NCI-H1436 treated with DMSO at 0.1 percent for 48 hours (cell line): ENCODE measurements around the gene CAMTA1.

ENCODE experiments used
- DNase-seq: peaks from one replicate; lab custom pipeline; 2025; lab: John Stamatoyannopoulos, UW

CAMTA1 gene

DNA sequence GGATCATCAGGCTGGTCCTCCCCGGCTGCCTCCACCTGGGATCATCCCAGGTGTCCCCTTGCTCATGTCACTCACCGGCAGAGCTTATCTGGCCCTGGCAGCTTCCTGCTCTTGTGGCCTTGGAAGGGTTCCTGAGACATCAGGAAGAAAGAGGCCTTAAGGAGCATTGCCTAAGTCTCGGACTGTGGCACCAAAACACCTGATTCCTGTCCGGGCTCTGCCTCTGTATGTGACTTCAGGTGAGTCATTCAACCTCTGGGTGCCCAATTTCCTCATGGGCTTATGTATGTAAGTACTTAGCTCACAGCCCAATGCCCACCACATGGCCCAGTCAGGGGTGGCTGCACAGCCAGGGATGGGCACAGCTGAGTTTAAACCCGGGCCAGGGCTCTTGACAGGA, 729.9 kb downstream of the CAMTA1 start:
- no peak for DNase-seq

GRCh38 chr1:7515904-7516303, 730.6 kb downstream of the CAMTA1 start:
- DNase-seq = no peak

DNA sequence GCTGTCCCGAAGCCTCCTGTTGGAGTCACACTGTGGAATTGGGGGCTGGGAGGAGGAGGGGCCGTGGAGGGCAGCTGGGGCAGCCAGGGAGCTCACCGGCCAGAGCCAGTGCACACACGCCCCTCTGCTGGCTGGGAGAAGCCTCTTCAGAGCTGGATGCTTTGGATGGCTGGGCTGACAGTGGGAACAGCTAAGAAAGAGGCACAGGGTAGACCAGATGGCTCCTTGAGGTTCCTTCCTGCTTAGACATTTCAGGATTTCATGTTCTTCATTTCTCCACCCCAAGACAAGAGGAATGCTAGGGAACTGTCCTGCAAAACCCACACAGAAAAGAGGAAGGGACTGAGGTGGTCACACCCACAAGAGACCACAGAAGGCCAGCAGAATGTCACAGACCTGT, 731.1 kb downstream of the CAMTA1 start:
- DNase-seq = no peak

DNA sequence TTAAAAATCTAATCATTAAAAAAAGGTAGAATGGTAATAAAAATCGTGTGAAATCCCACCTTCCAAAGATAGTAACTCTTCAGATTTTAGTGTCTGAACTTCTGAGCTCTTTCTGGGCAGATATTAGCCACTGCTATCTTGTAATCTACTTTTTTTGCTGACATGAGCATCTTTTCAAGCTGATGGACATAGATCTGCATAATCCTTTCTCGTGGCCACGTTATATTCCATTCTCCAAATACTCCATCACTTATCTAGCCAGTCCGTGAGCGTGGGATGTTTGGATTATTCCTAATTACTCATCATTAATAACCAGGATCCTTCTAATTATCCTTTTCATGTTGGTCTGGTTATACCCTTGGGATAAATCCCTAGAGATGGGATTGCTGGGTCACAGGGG, 731.7 kb downstream of the CAMTA1 start:
- DNase-seq = no peak

- no peak for DNase-seq
These were observed 732.5 kb downstream of the CAMTA1 start for GRCh38 chr1:7517611-7518330.

- DNase-seq = no peak
These were observed 733.2 kb downstream of the CAMTA1 start for GRCh38 chr1:7518411-7518810.

- no peak for DNase-seq
These were observed 734.1 kb downstream of the CAMTA1 start for GRCh38 chr1:7519181-7519860.

DNA sequence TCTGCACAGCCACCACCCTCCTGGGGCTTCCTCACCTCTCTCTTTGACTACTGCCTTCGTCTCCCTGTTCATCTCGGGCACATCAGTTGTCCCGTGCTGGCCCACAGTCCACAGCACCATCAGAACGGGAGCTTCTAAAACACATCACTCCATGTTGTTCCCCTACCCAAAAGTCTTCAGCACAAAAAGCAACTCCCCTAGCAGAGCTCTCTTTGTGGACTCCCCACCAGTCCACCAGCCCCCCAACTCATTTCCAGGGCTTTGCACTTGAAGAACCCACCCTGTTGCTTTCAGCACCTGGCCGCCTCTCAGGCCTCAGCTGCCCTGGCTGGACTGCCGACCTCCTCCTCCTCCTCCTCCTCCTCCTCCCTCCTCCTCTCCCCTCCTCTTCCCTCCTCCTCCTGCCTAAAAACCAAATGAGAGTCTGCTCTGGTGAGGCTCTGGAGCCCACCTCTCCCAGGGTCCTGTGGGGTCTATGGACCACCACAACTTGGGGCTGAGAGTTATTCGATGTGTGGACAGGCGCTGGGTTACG, 734.7 kb downstream of the CAMTA1 start:
- no peak for DNase-seq

DNA sequence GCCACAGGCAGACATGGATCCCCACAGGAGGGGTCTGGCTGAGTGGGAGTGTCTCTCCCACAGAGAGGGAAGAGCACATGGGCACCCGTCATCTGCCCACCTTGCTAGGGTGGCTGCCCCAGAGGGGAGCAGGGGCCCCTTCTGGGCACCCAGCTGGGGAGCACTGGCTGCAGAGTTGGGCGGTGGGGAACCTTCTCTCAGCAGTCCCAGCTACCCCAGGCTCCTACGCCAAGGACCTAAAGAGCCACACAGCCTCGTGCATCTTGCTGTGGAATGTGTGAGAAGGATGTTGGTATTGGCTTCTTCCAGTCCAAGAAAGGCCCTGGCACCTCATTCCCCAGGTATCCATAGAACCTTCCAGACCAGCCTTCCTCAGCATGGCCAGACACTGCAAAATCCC, 735.2 kb downstream of the CAMTA1 start:
- DNase-seq = no peak

DNA sequence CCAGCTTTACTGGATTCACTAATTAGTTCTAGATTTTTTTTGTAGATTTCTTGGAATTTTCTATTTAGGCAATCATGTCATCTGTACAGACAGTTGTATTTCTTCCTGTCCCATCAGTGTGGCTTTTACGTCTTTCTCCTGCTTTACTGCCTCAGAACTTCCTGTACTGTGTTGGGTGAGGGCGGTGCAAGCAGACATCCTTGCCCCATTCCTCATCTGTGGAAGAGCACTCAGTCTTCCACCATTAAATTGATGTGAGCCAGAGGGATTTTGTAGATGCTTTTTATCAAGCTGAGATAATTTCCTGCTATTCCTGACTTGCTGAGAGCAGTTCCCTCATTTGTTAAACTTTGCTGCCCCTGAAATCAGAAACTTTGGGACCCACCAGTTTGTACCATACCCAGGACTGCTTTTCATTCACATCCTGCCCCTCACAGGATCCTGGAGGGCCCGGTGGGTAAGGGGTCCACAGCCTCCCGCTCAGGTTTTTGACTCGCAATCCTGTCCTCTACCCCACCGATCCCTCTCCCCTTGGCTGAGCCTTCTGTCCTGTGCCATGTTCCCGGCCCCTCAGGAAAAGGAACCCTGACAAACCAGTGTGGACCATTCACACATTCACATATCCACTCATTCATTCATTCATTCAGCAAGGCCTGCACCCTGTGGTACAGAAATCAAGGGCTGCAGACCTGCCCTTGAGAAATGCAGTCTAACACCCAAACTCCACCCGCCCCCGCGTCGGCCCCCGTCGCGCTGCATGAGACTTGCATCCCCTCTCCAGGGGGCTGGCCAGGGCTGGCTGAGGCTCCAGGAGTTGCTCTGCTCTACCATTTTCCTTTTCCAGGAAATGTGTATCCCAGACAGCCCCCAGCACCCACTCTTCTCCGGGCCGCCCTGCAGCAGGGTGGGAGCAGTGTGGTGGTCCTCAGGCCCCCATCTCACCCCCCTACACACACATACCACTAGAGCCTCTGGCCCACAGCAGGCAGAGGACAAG, 739.4 kb downstream of the CAMTA1 start:
- DNase-seq = no peak

- DNase-seq = no peak
These were observed 740.2 kb downstream of the CAMTA1 start for GRCh38 chr1:7525338-7526063.

- DNase-seq = no peak
These were observed 741.1 kb downstream of the CAMTA1 start for GRCh38 chr1:7526196-7526866.

DNA sequence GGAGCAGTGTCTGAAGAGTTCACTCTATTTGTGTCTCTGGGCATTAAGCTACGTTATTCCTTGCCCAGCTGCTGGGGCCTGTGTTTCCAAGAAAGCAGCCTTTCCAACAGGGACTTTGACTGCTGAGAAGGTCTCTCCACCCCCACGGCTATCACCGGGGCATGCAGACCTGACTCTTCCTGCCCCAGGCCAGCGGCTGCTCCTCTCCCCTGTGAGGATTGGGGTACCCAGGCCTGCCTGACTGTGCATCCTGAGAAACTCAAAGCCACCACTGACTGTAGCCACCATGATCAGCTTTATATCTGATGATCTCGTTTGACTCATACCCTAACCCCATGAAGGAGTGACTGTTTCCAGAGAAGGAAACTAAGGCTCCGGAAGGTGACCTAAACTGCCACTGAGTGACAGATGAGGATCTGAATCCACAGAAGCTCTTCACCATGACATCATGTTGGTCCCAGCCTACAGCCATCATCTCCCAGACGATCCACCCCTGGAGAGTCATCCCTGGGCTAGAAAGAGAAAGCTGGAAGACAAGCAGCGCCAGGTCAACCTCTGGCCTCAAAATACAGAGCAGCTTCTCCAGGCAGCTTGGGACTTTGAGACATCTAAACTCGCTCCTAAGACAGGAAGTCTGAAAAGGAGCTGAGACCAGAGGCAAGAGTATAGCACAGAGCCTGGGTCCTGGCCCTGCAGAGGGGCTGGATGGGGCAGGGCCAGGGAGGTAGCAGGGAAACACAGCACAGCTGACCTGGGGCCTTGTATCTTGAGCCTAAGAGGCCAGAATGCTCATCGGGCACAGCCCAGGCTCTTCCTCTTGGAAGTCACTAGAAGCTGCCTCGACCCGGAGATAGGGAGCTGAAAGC, 741.8 kb downstream of the CAMTA1 start:
- DNase-seq = no peak

DNA sequence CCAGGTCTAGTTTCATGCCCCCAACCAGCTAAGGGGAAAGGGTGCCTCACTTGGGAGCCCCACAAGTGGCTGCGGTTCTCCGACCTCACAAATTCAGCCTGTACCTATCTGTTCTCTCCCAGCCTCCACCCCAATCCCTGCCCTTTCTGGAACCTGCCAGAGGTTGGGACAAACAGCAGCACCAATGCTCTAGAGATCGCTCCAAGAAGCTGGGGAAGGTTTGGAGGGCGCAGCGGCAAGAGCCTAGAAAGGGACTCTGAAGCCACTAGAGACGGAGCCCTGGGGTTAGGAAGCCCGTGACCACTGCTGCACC, 742.4 kb downstream of the CAMTA1 start:
- no peak for DNase-seq

DNA sequence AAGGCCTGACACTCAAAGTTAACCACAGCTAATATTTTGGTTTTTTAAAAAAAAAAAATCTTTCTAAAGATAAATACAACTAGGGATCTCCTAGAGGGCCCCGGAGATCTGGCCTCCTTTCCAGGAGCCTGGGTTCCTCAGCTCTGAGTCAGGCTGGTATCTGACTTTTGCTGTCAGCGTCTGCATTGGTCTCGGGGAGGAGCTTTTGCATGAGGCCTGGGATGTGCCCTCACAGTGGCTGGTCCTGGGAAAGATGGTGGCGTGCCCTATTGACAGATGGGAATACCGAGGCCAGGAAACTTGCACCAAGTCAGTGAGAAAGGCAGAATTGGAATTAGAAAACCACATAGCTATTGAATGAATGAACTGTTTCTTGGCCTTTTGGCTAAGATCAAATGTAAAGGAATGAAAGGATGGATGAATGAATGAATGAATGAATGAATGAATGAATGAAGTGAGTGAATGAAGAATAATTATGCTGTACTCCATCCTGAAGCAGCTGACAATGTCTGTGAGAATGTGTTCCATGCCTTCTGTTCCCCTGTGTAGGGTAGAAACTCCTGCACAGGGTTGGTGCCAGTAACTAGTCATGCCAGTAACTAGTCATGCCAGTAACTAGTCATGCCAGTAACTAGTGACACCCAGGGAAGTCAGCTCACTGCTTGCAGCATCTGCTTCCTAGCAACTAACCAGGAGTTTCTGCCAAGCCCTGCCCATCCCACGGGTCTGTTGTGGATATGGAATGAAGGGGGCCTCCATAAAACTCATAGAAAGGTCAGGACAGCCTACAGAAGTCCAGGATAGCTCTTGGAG, 743.3 kb downstream of the CAMTA1 start:
- DNase-seq = no peak

- no peak for DNase-seq
These were observed 744.7 kb downstream of the CAMTA1 start for GRCh38 chr1:7529917-7530316.

DNA sequence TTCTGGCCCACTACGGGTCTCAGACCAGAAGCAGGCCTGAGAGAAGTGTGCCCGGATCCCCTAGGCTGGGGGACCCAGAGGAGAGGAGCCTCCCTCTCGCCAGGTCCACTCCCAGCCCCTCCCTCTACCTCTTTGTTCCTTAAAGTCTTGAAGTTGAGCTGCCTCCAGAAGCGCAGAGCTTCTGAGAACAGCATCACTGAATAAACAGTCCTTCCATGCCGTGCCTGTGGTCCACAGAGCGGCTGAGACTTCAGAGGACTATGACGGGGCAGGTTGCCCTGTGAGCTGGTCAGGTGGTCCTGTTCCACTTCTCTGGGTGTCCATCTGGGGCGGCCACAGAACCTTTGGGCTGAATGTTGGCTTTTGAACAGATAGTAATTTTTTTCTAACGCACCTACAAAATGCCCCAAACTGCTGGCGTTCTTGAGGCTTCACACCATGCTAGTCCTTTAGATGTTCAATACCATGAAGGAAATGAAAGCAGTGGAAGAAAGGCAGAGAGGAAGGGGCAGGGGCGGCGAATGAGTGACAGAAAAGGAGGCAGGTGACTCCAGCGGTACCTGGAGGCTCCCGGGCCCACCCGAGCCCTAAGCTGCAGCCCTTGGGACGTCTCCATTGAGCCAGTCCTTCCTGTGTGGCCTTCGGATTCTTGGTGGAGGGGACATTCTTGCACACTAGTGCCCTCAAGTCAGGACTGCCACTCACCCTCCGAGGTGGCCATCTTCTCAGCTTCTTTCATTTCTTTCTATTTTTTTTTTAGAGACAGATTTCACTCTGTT, 746.5 kb downstream of the CAMTA1 start:
- DNase-seq = no peak

DNA sequence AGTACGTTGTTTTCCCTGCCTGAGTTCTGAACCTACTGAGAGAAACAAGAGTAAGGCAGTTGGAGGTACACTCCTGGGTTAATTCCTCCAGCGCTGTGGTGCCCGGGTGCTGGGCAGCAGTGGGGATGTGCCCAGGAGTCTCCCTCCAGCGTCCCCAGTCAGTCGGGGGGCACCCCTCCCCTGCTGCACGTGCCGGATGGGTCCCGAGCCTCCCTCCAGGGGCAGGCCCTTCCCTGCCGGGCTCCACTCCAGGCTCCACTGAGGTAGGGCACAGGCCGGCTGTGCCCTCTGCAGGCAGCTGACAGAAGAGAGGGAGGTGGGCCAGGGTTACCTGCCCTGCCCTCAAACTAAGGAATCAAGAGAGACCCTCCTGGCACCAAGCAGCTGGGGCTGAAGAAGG, 747.8 kb downstream of the CAMTA1 start:
- no peak for DNase-seq
